Bronchial epithelial cell (primary cell): ENCODE data around the gene ZNF552. TPM values are rescaled to one million over a fixed set of nuclear protein-coding genes. Genes with fewer than 3 reads are reported as not detected.
"Not testable (repeated sequence)": the region's sequence is repeated elsewhere in the genome, so short reads cannot be mapped to it uniquely, and the experiment has no call there.

Source experiments
- DNase-seq: peaks from one replicate; pipeline ENCODE4 v3.0.0-alpha.2; 2010; ENCODE audit warnings: low read depth
- FAIRE-seq: peaks from 2 replicates; lab custom pipeline; 2011; peaks lifted over from hg19 to GRCh38; lab: Jason Lieb, UNC
- H3K27me3 ChIP-seq: 2 replicates; pipeline ENCODE4 v1.5.1; 2011; ENCODE audit warnings: low read length; ENCODE audit not compliant: control insufficient read depth, insufficient read depth
- H3K36me3 ChIP-seq: 2 replicates; pipeline ENCODE4 v1.5.1; 2011; ENCODE audit warnings: low read length; ENCODE audit not compliant: control insufficient read depth, insufficient read depth
- H3K4me3 ChIP-seq: 2 replicates; pipeline ENCODE4 v1.5.1; 2011; ENCODE audit warnings: mild to moderate bottlenecking, low read depth, low read length, control low read depth
- total RNA-seq: library from RNA; depleted of rRNA; stranded (reverse); fragments of >200 nt; gene quantifications from 2 replicates; pipeline ENCODE4 v1.2.1, GENCODE V29; 2014
- TF ChIP-seq, protein P1 (sequence below): IDR thresholded peaks from 2 replicates; pipeline ENCODE4 v1.5.1; 2011; ENCODE audit warnings: mild to moderate bottlenecking, moderate library complexity, low read length, control low read depth, inconsistent platforms; ENCODE audit not compliant: insufficient read depth, severe bottlenecking

ZNF552 gene
- total RNA-seq, 1 donor from 2014 or later = 8.2 TPM

GRCh38 chr19:57815247-57816075 is 748 bp upstream of the ZNF552 start:
- no peak for DNase-seq
- Histone ChIP-seq H3K27me3 (no peaks in the 10 kb centered on the region), H3K36me3 (peaks cover under 1% of the 10 kb centered on the region), H3K4me3 (peak overlapping the region; percentile 90)
- no peak for FAIRE-seq
- TF ChIP-seq, protein P1, sequence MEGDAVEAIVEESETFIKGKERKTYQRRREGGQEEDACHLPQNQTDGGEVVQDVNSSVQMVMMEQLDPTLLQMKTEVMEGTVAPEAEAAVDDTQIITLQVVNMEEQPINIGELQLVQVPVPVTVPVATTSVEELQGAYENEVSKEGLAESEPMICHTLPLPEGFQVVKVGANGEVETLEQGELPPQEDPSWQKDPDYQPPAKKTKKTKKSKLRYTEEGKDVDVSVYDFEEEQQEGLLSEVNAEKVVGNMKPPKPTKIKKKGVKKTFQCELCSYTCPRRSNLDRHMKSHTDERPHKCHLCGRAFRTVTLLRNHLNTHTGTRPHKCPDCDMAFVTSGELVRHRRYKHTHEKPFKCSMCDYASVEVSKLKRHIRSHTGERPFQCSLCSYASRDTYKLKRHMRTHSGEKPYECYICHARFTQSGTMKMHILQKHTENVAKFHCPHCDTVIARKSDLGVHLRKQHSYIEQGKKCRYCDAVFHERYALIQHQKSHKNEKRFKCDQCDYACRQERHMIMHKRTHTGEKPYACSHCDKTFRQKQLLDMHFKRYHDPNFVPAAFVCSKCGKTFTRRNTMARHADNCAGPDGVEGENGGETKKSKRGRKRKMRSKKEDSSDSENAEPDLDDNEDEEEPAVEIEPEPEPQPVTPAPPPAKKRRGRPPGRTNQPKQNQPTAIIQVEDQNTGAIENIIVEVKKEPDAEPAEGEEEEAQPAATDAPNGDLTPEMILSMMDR = no peak

DNA sequence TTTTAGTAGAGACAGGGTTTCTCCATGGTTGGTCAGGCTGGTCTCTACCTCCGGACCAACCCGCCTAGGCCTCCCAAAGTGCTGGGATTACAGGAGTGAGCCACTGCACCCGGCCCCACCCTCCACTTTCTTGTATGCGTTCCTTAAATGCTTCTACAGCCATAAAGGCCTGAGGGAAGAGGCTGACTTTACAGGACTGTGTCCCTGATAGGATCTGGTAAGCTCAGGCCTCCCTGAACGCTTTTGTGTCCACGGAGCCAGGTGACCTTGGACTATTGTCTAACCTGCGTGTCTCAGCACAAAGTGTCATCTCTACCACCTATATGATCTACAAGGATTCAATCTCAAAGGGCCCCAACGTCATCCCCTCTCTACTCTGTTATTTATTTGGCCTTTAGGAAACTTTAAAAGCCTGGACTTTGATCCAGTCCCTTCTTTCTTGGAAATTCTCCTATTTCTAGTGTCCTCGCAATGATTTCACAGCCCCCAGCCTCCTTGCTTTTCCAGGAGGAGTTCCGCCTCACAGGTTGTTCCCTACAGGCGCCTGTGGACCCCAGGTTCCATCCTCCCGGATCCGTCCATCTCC is 701 bp downstream of the ZNF552 start:
- Histone ChIP-seq H3K4me3 (peak overlapping the region; percentile 90), H3K27me3 (no peaks in the 10 kb centered on the region), H3K36me3 (peaks cover 4% of the 10 kb centered on the region)
- FAIRE-seq (no peak), DNase-seq (peak; percentile 31)
- TF ChIP-seq, protein P1 = no peak

- not testable (repeated sequence) for H3K36me3 ChIP-seq, FAIRE-seq, DNase-seq, H3K27me3 ChIP-seq
- H3K4me3 ChIP-seq = peak overlapping the region; percentile 90
These were observed 1.5 kb downstream of the ZNF552 start for GRCh38 chr19:57812975-57813820.

DNA sequence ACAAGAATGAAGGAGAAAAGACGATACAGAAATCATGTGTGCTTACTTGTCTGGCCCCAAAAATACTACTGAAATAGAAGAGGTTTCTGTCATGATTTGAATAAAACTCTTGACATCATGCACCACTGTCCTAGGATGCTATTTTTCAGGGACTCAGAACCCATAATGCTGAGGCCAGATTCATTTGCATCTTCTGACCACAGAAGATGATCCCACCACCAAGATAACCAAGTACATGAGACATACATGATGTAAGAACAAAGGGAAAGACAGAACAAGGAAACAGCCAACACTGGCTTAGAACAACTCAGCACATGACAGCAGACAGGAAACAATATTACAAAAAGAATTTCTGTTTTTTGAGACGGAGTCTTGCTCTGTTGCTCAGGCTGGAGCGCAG is 2.5 kb downstream of the ZNF552 start:
- peaks cover 6% of the 10 kb centered on the region for H3K36me3 ChIP-seq
- FAIRE-seq = no peak
- no peak overlapping the region for H3K4me3 ChIP-seq
- DNase-seq = no peak
- TF ChIP-seq, protein P1 = no peak
- H3K27me3 ChIP-seq = no peaks in the 10 kb centered on the region

- not testable (repeated sequence) for H3K36me3 ChIP-seq, FAIRE-seq, H3K27me3 ChIP-seq, H3K4me3 ChIP-seq, DNase-seq
These were observed 4.1 kb downstream of the ZNF552 start for GRCh38 chr19:57810410-57811295.

DNA sequence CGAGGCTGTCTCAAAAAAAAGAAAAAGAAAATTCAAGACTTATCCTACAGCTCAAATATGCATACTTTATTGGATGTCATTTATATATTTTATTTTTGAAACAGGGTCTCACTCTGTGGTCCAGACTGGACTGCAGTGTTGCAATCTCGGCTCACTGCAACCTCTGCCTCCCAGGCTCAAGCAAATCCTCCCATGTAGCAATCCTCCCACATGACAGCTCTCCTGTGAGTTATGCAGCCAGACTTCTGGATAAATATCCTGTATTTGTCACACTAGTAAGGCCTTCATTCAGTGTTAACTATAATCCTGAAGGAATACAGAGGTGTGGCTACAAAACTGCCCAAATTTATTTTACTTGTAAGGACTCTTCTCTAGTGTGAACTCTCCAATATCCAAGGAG is 7.2 kb downstream of the ZNF552 start:
- peak; percentile 34 for DNase-seq
- TF ChIP-seq, protein P1 = no peak
- no peaks in the 10 kb centered on the region for H3K27me3 ChIP-seq
- H3K36me3 ChIP-seq = peaks cover 6% of the 10 kb centered on the region
- H3K4me3 ChIP-seq = no peak overlapping the region
- FAIRE-seq = no peak
